ENCODE measurements around the gene MRPS18A. TPM values are rescaled to one million over a fixed set of nuclear protein-coding genes. Genes with fewer than 3 reads are reported as not detected.
A peak's percentile ranks its signal among the peaks of the same experiment; 100 is the strongest.

The MRPS18A gene
- total and polyA plus RNA-seq, 9 of the 15 experiments (the other 6 are each of a cell fraction or from before 2014, with no cell fraction given), result 87.5 to 243 (median 125) TPM

- TF ChIP-seq ZNF277 (CRISPR knock-in tag; IDR thresholded peaks at IDR 0.05; ENCODE audit: borderline replicate concordance), result 0 out of 2 replicates have a peak, but pooled peaks have one; percentile 39
- TF ChIP-seq ZNF57 (CRISPR knock-in tag; IDR thresholded peaks at IDR 0.05), result 0 out of 2 replicates have a peak, but pooled peaks have one; percentile 33
- peak; percentile 27; the same call in 1 of the 2 replicates for TF ChIP-seq FOXM1 (IDR thresholded peaks at IDR 0.05; ENCODE audit: low read depth)
- TF ChIP-seq FOXM1 (CRISPR knock-in tag; IDR thresholded peaks at IDR 0.05; ENCODE audit: low read depth), result no peak; the same call in 1 of the 2 replicates
- TF ChIP-seq SUPT5H (IDR thresholded peaks at IDR 0.05), result peak; percentile 99
- TF ChIP-seq TAF7 (tag; IDR thresholded peaks at IDR 0.05), result peak; percentile 75
- TF ChIP-seq ZNF263 (CRISPR knock-in tag; IDR thresholded peaks at IDR 0.05; ENCODE audit: borderline replicate concordance), result peak; percentile 22; the same call in 1 of the 2 replicates
- TF ChIP-seq L3MBTL2 (IDR thresholded peaks at IDR 0.05), result peak; percentile 92
- no peak for TF ChIP-seq EWSR1 (IDR thresholded peaks at IDR 0.05; ENCODE audit: borderline replicate concordance, low read depth, partially characterized antibody)
- no peak for TF ChIP-seq ZNF766 (CRISPR knock-in tag; conservative IDR thresholded peaks at IDR 0.05)
- peak in 1 of 2 experiments; percentile 86; a peak in 1 of 4 replicates for TF ChIP-seq KDM4B (IDR thresholded peaks at IDR 0.05; ENCODE audit: borderline replicate concordance in 2 of 2, low read depth in 1 of 2)
- peak; percentile 66 to 78 for TF ChIP-seq MAZ (CRISPR knock-in tag; conservative IDR thresholded peaks at IDR 0.05 in 1 of 2, IDR thresholded peaks at IDR 0.05 in 1 of 2)
- TF ChIP-seq SPI1 (IDR thresholded peaks at IDR 0.05; ENCODE audit: borderline replicate concordance, low read depth, low read length), result peak; percentile 46; the same call in 1 of the 2 replicates
- TF ChIP-seq HNRNPH1 (optimal IDR thresholded peaks at IDR 0.05; ENCODE audit: low read depth, low read length), result no peak
- TF ChIP-seq GATAD2A (IDR thresholded peaks at IDR 0.05), result peak; percentile 87
- peak; percentile 77 for TF ChIP-seq SMARCB1 (IDR thresholded peaks at IDR 0.05; ENCODE audit: insufficient read length, low read depth)
- peak; percentile 80 for TF ChIP-seq SIN3A (IDR thresholded peaks at IDR 0.05; ENCODE audit: borderline replicate concordance in 2 of 2, control insufficient read depth in 1 of 2, low read depth in 2 of 2, low read length in 2 of 2)
- TF ChIP-seq IRF1 (CRISPR knock-in tag; IDR thresholded peaks at IDR 0.05; ENCODE audit: borderline replicate concordance), result peak; percentile 79; the same call in 1 of the 2 replicates
- TF ChIP-seq CCNT2 (IDR thresholded peaks at IDR 0.05; ENCODE audit: borderline replicate concordance, extremely low read depth, insufficient read length, low read depth, low read length), result peak; percentile 76
- 0 out of 2 replicates have a peak, but pooled peaks have one; percentile 26 for TF ChIP-seq TARDBP (IDR thresholded peaks at IDR 0.05)
- TF ChIP-seq MBD1 (CRISPR knock-in tag; IDR thresholded peaks at IDR 0.05), result no peak
These were observed 51.9 kb downstream of the MRPS18A start, which contains the start of gene MAD2L1BP (continued) for GRCh38 chr6:43635387-43636307.
